Loucy (cell line): ENCODE data around the gene NPIPB12.
"Not testable (repeated sequence)": the region's sequence is repeated elsewhere in the genome, so short reads cannot be mapped to it uniquely, and the experiment has no call there.

Source experiments
- CTCF ChIP-seq: fragments of 200-600 bp; sonication (generic); conservative IDR thresholded peaks from 2 replicates; pipeline ENCODE4 v1.5.1; 2014; ENCODE audit warnings: mild to moderate bottlenecking, antibody characterized with exemption, low read length
- EZH2phosphoT487 ChIP-seq: fragments of 200-600 bp; IDR thresholded peaks from 2 replicates; pipeline ENCODE4 v1.6.1; 2018; ENCODE audit warnings: antibody characterized with exemption, mild to moderate bottlenecking, moderate library complexity, borderline replicate concordance

- TF ChIP-seq CTCF, EZH2phosphoT487: not testable (repeated sequence)
These were observed 39.3 kb downstream of the NPIPB12 start for GRCh38 chr16:29466904-29467303.
